AG04449 (cell line): ENCODE measurements around the gene PBLD.
"Not testable (repeated sequence)": the region's sequence is repeated elsewhere in the genome, so short reads cannot be mapped to it uniquely, and the experiment has no call there.

Experiments
- CTCF ChIA-PET: fragments of 350-600 bp; formaldehyde crosslinking; extraction: SDS; loops from one replicate; lab custom pipeline; 2021; ENCODE audit warnings: antibody characterized with exemption; lab: Yijun Ruan, JAX
- POLR2A ChIA-PET: fragments of 400-600, 350-600 bp; formaldehyde crosslinking; extraction: SDS; loops from one replicate; lab custom pipeline; 2020; ENCODE audit warnings: antibody characterized with exemption, inconsistent platforms; lab: Yijun Ruan, JAX
- DNase-seq: peaks from one replicate; pipeline ENCODE4 v3.0.0-alpha.2; 2010; ENCODE audit warnings: low read depth, low spot score
- H3K4me3 ChIP-seq: 2 replicates; pipeline ENCODE4 v1.5.1; 2011; ENCODE audit warnings: low read depth, mild to moderate bottlenecking, control low read depth, low read length
- CTCF ChIP-seq: IDR thresholded peaks from one replicate; pipeline ENCODE4 v1.5.1; 2011; ENCODE audit warnings: mild to moderate bottlenecking, moderate library complexity, low read length, control low read depth, inconsistent platforms; ENCODE audit not compliant: insufficient read depth; ENCODE audit errors: missing control alignments

Gene PBLD

DNA sequence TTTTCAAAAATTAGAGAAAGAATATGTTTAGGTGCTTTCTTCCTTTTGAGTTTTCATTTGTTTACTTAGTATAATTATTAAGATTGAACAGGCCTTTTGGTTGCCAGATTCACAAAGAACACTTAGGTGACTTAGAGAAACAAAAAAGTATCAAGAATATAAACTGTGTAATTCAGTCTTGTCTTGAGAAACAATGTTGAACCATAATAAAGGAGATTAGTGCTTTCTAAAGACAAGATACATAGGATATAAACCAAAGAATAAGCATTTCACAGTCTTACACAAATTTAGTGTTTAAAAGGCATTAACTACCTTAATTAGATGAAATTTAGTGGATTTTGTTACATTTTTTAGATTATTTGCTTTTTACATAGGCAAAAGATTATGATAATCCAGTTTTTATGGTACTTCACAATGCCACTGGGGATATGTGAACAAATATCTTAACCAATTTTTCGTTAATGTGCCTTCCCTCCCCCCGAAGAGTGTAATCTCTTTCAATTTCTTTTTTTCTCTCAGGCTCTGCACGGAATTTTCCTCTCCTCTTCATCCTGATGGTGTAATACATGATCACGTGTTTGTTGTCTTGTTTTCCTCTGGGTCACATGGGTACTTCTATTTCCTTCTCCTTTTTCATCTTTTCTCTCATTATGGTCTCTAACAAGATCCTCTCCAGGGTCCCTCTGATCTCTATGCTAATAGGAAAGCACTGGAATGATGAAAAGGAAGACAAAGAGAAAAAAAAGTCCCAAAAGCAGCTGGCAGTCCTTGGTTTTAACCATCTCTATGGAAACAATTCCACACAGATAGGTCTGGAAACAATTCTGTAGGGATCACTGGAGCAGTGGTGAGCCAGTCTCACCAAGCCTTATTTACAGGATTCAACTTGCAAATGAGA lies 4.6 kb downstream of the PBLD start:
- POLR2A ChIA-PET, result no interaction called here
- CTCF ChIA-PET, result interaction anchor here (1.4 to 2.9 kb wide), 3 partner anchors 21 to 570 kb away, joined by 3 to 11 read pairs (median 4); no protein-coding TSS in a partner anchor
- TF ChIP-seq CTCF, result no peak
- no peak for DNase-seq
- no peak overlapping the region for H3K4me3 ChIP-seq

GRCh38 chr10:68324396-68324795 lies 8.3 kb downstream of the PBLD start:
- POLR2A ChIA-PET, DNase-seq, H3K4me3 ChIP-seq: not testable (repeated sequence)
- CTCF ChIA-PET, result interaction anchor here (2.0 to 2.1 kb wide), 2 partner anchors 22 to 112 kb away, joined by 7 read pairs; no protein-coding TSS in a partner anchor

- TF ChIP-seq CTCF, result no peak
- no peak for DNase-seq
- POLR2A ChIA-PET, result no interaction called here
- CTCF ChIA-PET, result interaction anchor here (0.7 to 1.3 kb wide), 2 partner anchors 12 to 106 kb away, joined by 3 read pairs; no protein-coding TSS in a partner anchor
- H3K4me3 ChIP-seq, result no peak overlapping the region
These were observed 14.2 kb downstream of the PBLD start for GRCh38 chr10:68318331-68319059.

DNA sequence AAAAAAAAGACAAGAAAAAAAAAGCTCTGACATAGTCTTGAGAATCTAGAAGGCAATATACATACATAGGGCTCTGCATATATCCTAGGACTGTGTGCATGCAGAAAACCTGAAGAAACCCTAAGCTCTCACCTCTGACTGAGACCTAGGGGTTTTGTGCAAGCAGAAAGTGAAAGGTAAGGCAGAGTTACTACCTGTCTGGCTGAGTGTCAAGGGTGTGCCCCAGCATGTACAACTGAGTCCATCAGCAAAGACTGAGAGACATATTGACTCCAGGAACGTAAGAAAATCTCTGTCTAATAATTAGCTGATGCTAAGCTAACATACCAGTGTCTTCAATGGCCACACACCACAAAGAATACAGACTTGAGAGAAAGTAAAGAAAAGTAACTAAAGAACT lies 17.1 kb downstream of the PBLD start:
- no peak overlapping the region for H3K4me3 ChIP-seq
- DNase-seq, result no peak
- no peak for TF ChIP-seq CTCF
- ChIA-PET CTCF (interaction anchor here (3.9 to 4.1 kb wide), 2 partner anchors 13 to 103 kb away, joined by 12 to 29 read pairs; no protein-coding TSS in a partner anchor), POLR2A (no interaction called here)

DNA sequence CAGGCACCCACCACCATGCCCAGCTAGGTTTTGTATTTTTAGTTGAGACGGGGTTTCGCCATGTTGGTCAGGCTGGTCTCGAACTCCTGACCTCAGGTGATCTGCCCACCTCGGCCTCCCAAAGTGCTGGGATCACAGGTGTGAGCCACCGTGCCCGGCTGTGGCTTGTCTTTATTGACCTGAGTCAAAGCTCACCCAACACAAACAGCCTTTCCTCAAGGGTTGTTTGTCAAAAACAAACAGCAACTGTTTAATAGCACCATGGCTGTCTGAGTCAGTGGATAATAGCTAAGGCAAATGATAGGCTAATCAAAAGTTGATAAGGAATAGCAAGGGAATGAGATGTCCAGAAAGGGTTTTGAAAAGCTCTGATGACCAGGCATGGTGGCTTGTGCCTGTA lies 17.8 kb downstream of the PBLD start:
- ChIA-PET POLR2A (interaction anchor here (0.6 kb wide), 1 partner anchor 17 kb away, joined by 3 read pairs; the partner anchor contains the start of gene HNRNPH3), CTCF (interaction anchor here (0.8 to 4.1 kb wide), 3 partner anchors 12 to 102 kb away, joined by 3 to 29 read pairs (median 12); no protein-coding TSS in a partner anchor)
- not testable (repeated sequence) for H3K4me3 ChIP-seq, DNase-seq

DNA sequence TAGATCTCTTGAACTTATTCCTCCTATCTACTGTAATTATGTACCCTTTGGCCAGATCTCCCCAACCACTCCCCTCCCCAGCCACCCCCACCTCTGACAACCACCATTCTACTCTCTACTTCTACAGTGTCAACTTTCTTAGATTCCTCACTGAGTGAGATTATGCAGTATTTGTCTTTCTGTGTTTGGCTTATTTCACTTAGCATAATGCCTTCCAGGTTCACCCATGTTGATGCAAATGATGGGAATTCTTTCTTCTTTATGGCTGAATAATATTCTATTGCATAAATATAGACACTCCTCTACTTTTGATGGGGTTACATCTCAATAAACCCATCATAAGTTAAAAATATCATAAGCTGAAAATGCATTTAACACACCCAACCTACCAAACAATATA lies 22.2 kb downstream of the PBLD start:
- POLR2A ChIA-PET, result no interaction called here

More for the DNA sequence above, 22.2 kb downstream of the PBLD start:
- CTCF ChIA-PET, result interaction anchor here (2.2 kb wide), 1 partner anchor 8 kb away, joined by 10 read pairs; no protein-coding TSS in a partner anchor
- TF ChIP-seq CTCF, result no peak
- no peak overlapping the region for H3K4me3 ChIP-seq
- DNase-seq, result no peak
